Frontal cortex (tissue), 4 donors: Measurements from ENCODE around the gene ZXDC. TPM values are rescaled to one million over a fixed set of nuclear protein-coding genes. Genes with fewer than 3 reads are reported as not detected.

ENCODE experiments used
- DNase-seq, 2 donors: peaks; one replicate each; pipeline ENCODE4 v3.0.0; 2012; ENCODE audit warnings: low spot score in 2 of 2
- FAIRE-seq: peaks from 2 replicates; lab custom pipeline; 2012; peaks lifted over from hg19 to GRCh38; lab: Jason Lieb, UNC
- total RNA-seq: library from RNA; depleted of rRNA; stranded (reverse); fragments of >200 nt; gene quantifications from one replicate; pipeline ENCODE4 v1.2.3, GENCODE V29; 2014
- donor health status: control.
- donor health status: control.
- donor health status: control.

The ZXDC gene
- total RNA-seq, 1 donor from 2014 or later = 36.3 TPM

- no peak for FAIRE-seq
- DNase-seq = no peak
Measured at GRCh38 chr3:126402666-126403302, 72.9 kb downstream of the ZXDC start.

- FAIRE-seq = no peak
Measured at GRCh38 chr3:126402178-126402577, 73.5 kb downstream of the ZXDC start.

GRCh38 chr3:126401611-126402160, 74.0 kb downstream of the ZXDC start:
- FAIRE-seq (no peak), DNase-seq (no peak)

More at GRCh38 chr3:126402178-126402577, 73.5 kb downstream of the ZXDC start:
- DNase-seq = no peak

GRCh38 chr3:126399756-126400155, 75.9 kb downstream of the ZXDC start:
- FAIRE-seq (no peak), DNase-seq (no peak)

- DNase-seq (no peak), FAIRE-seq (no peak)
Measured at GRCh38 chr3:126399351-126399735, 76.3 kb downstream of the ZXDC start.

- FAIRE-seq (no peak), DNase-seq (no peak)
Measured at GRCh38 chr3:126398423-126399350, 77.0 kb downstream of the ZXDC start.

GRCh38 chr3:126397610-126398422, 77.9 kb downstream of the ZXDC start:
- DNase-seq (no peak), FAIRE-seq (no peak)

GRCh38 chr3:126396536-126396935, 79.2 kb downstream of the ZXDC start:
- DNase-seq (no peak), FAIRE-seq (no peak)

- DNase-seq = no peak
- no peak for FAIRE-seq
Measured at GRCh38 chr3:126395846-126396513, 79.7 kb downstream of the ZXDC start.

- FAIRE-seq (no peak), DNase-seq (no peak)
Measured at GRCh38 chr3:126394977-126395321, 80.7 kb downstream of the ZXDC start.

GRCh38 chr3:126394179-126394976, 81.3 kb downstream of the ZXDC start, which contains the start of gene CFAP100:
CFAP100 (plus strand) TSS chr3:126394909; CDS start chr3:126396001, 1,092 bp downstream.
- FAIRE-seq (no peak), DNase-seq (peak; percentile 47 to 62)

GRCh38 chr3:126393563-126393962, 82.1 kb downstream of the ZXDC start:
- FAIRE-seq (no peak), DNase-seq (no peak)

GRCh38 chr3:126392246-126392645, 83.4 kb downstream of the ZXDC start:
- no peak for DNase-seq
- FAIRE-seq = no peak

- DNase-seq (no peak), FAIRE-seq (no peak)
Measured at GRCh38 chr3:126391631-126392030, 84.1 kb downstream of the ZXDC start.

- DNase-seq (no peak), FAIRE-seq (no peak)
Measured at GRCh38 chr3:126390751-126391150, 84.9 kb downstream of the ZXDC start.

- FAIRE-seq = no peak
- no peak for DNase-seq
Measured at GRCh38 chr3:126390201-126390600, 85.5 kb downstream of the ZXDC start.

GRCh38 chr3:126389794-126390146, 85.9 kb downstream of the ZXDC start:
- no peak for FAIRE-seq
- DNase-seq = no peak

GRCh38 chr3:126389112-126389793, 86.4 kb downstream of the ZXDC start:
- FAIRE-seq (no peak), DNase-seq (peak; percentile 85 to 91)
